ENCODE measurements around the gene RBP3. TPM values are rescaled to one million over a fixed set of nuclear protein-coding genes. Genes with fewer than 3 reads are reported as not detected.

RBP3 gene
- total RNA-seq, 4 donors from 2014 or later: not detected

GRCh38 chr10:47344996-47345870 is 2.9 kb upstream of the RBP3 start:
- intact Hi-C loops (cut with DNase I; ENCODE audit: low total_unique reads) (no loop called here), in situ Hi-C loops (cut with MboI; ENCODE audit: low sequenced_read_pairs in 4 of 4) (no loop called here)
- no peaks in the 10 kb centered on the region for H3K4me1 ChIP-seq
- H3K9me3 ChIP-seq: no peaks in the 10 kb centered on the region
- H3K27ac ChIP-seq: no peak overlapping the region
- H3K36me3 ChIP-seq: no peaks in the 10 kb centered on the region
- TF ChIP-seq POLR2A (IDR thresholded peaks at IDR 0.05): no peak
- TF ChIP-seq, protein P1, sequence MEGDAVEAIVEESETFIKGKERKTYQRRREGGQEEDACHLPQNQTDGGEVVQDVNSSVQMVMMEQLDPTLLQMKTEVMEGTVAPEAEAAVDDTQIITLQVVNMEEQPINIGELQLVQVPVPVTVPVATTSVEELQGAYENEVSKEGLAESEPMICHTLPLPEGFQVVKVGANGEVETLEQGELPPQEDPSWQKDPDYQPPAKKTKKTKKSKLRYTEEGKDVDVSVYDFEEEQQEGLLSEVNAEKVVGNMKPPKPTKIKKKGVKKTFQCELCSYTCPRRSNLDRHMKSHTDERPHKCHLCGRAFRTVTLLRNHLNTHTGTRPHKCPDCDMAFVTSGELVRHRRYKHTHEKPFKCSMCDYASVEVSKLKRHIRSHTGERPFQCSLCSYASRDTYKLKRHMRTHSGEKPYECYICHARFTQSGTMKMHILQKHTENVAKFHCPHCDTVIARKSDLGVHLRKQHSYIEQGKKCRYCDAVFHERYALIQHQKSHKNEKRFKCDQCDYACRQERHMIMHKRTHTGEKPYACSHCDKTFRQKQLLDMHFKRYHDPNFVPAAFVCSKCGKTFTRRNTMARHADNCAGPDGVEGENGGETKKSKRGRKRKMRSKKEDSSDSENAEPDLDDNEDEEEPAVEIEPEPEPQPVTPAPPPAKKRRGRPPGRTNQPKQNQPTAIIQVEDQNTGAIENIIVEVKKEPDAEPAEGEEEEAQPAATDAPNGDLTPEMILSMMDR (IDR thresholded peaks at IDR 0.05 in 4 of 5, conservative IDR thresholded peaks at IDR 0.05 in 1 of 5): no peak
- ATAC-seq (no peak), DNase-seq (no peak)
- H3K4me3 ChIP-seq: no peak overlapping the region
- no peaks in the 10 kb centered on the region for H3K27me3 ChIP-seq

DNA sequence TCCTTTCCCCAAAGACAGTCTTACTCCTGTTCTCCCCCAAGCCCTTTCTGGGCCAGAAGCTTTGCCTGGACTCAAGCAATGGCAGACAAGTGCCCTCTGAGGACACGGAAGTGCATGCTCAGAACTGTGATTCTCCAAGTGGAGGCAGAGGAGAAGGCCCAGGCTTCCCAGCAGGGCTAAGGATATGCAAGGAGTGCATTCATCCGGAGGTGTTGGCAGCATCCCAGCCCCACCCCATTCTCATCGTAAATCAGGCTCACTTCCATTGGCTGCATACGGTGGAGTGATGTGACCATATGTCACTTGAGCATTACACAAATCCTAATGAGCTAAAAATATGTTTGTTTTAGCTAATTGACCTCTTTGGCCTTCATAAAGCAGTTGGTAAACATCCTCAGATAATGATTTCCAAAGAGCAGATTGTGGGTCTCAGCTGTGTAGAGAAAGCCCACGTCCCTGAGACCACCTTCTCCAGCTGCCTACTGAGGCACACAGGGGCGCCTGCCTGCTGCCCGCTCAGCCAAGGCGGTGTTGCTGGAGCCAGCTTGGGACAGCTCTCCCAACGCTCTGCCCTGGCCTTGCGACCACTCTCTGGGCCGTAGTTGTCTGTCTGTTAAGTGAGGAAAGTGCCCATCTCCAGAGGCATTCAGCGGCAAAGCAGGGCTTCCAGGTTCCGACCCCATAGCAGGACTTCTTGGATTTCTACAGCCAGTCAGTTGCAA is 1.4 kb upstream of the RBP3 start:
- intact Hi-C loops (cut with DNase I; ENCODE audit: low total_unique reads): no loop called here
- ATAC-seq (no peak), DNase-seq (no peak)
- Histone ChIP-seq H3K4me3 (no peak overlapping the region), H3K4me1 (no peaks in the 10 kb centered on the region), H3K36me3 (no peaks in the 10 kb centered on the region), H3K27me3 (no peaks in the 10 kb centered on the region), H3K9me3 (no peaks in the 10 kb centered on the region), H3K27ac (no peak overlapping the region)
- in situ Hi-C loops (cut with MboI; ENCODE audit: low sequenced_read_pairs in 4 of 4): no loop called here
- TF ChIP-seq, protein P1 (IDR thresholded peaks at IDR 0.05 in 4 of 5, conservative IDR thresholded peaks at IDR 0.05 in 1 of 5): no peak
- TF ChIP-seq POLR2A (IDR thresholded peaks at IDR 0.05): no peak

DNA sequence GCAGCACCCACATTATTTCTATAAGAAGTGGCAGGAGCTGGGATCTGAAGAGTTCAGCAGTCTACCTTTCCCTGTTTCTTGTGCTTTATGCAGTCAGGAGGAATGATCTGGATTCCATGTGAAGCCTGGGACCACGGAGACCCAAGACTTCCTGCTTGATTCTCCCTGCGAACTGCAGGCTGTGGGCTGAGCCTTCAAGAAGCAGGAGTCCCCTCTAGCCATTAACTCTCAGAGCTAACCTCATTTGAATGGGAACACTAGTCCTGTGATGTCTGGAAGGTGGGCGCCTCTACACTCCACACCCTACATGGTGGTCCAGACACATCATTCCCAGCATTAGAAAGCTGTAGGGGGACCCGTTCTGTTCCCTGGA is 874 bp upstream of the RBP3 start:
- H3K4me1 ChIP-seq: no peaks in the 10 kb centered on the region
- H3K27ac ChIP-seq: no peak overlapping the region
- in situ Hi-C loops (cut with MboI; ENCODE audit: low sequenced_read_pairs in 4 of 4) (no loop called here), intact Hi-C loops (cut with DNase I; ENCODE audit: low total_unique reads) (no loop called here)
- no peak for DNase-seq
- no peaks in the 10 kb centered on the region for H3K27me3 ChIP-seq
- ATAC-seq: no peak
- no peaks in the 10 kb centered on the region for H3K36me3 ChIP-seq
- H3K9me3 ChIP-seq: no peaks in the 10 kb centered on the region
- no peak overlapping the region for H3K4me3 ChIP-seq
- no peak for TF ChIP-seq POLR2A (IDR thresholded peaks at IDR 0.05)
- TF ChIP-seq, protein P1 (IDR thresholded peaks at IDR 0.05 in 4 of 5, conservative IDR thresholded peaks at IDR 0.05 in 1 of 5): no peak

DNA sequence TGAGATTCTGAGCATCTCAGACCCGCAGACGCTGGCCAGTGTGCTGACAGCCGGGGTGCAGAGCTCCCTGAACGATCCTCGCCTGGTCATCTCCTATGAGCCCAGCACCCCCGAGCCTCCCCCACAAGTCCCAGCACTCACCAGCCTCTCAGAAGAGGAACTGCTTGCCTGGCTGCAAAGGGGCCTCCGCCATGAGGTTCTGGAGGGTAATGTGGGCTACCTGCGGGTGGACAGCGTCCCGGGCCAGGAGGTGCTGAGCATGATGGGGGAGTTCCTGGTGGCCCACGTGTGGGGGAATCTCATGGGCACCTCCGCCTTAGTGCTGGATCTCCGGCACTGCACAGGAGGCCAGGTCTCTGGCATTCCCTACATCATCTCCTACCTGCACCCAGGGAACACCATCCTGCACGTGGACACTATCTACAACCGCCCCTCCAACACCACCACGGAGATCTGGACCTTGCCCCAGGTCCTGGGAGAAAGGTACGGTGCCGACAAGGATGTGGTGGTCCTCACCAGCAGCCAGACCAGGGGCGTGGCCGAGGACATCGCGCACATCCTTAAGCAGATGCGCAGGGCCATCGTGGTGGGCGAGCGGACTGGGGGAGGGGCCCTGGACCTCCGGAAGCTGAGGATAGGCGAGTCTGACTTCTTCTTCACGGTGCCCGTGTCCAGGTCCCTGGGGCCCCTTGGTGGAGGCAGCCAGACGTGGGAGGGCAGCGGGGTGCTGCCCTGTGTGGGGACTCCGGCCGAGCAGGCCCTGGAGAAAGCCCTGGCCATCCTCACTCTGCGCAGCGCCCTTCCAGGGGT is 703 bp downstream of the RBP3 start:
- intact Hi-C loops (cut with DNase I; ENCODE audit: low total_unique reads): no loop called here
- no peak for ATAC-seq
- in situ Hi-C loops (cut with MboI; ENCODE audit: low sequenced_read_pairs in 4 of 4): no loop called here
- no peak for TF ChIP-seq POLR2A (IDR thresholded peaks at IDR 0.05)
- TF ChIP-seq, protein P1 (IDR thresholded peaks at IDR 0.05 in 4 of 5, conservative IDR thresholded peaks at IDR 0.05 in 1 of 5): no peak
- DNase-seq: no peak
- H3K36me3 ChIP-seq: no peaks in the 10 kb centered on the region
- H3K27ac ChIP-seq: no peak overlapping the region
- H3K4me3 ChIP-seq: no peak overlapping the region
- no peaks in the 10 kb centered on the region for H3K27me3 ChIP-seq
- H3K4me1 ChIP-seq: no peaks in the 10 kb centered on the region
- H3K9me3 ChIP-seq: no peaks in the 10 kb centered on the region

Measured in gastrocnemius medialis (tissue), 4 donors.